HepG2 (cell line): ENCODE measurements around the gene PKMYT1. TPM values are rescaled to one million over a fixed set of nuclear protein-coding genes. Genes with fewer than 3 reads are reported as not detected.

Source experiments
- AHR ChIP-seq: IDR thresholded peaks from 2 replicates; pipeline ENCODE4 v1.6.1; 2018; ENCODE audit warnings: missing genetic modification reagents, missing compliant biosample characterization
- ASH2L ChIP-seq: fragments of 300-600, 200-600 bp; sonication (generic); IDR thresholded peaks from 2 replicates; pipeline ENCODE4 v1.7.0; 2017; ENCODE audit warnings: low read depth, mild to moderate bottlenecking, moderate library complexity, mixed read lengths, low read length; ENCODE audit not compliant: insufficient read length
- DPF2 ChIP-seq: sonication (generic); formaldehyde crosslinking; IDR thresholded peaks from 2 replicates; pipeline ENCODE4 v1.4.0; 2020; ENCODE audit warnings: mild to moderate bottlenecking, low read depth, missing genetic modification reagents, borderline replicate concordance
- IRF1 ChIP-seq: sonication (generic); formaldehyde crosslinking; IDR thresholded peaks from 2 replicates; pipeline ENCODE4 v1.4.0; 2020; ENCODE audit warnings: low read depth, mild to moderate bottlenecking, missing genetic modification reagents
- IRF9 ChIP-seq: sonication (generic); formaldehyde crosslinking; IDR thresholded peaks from 2 replicates; pipeline ENCODE4 v1.8.0; 2022; ENCODE audit warnings: missing genetic modification reagents, mild to moderate bottlenecking, borderline replicate concordance
- JDP2 ChIP-seq: sonication (generic); formaldehyde crosslinking; IDR thresholded peaks from 2 replicates; pipeline ENCODE4 v1.8.1; 2022; ENCODE audit warnings: missing genetic modification reagents, borderline replicate concordance
- MTA1 ChIP-seq: sonication (generic); formaldehyde crosslinking; IDR thresholded peaks from 2 replicates; pipeline ENCODE4 v1.4.0; 2020; ENCODE audit warnings: missing genetic modification reagents, mild to moderate bottlenecking, borderline replicate concordance
- NONO ChIP-seq, 2 experiments: fragments of 450-650 bp in 1 of 2; sonication (generic) in 1 of 2; formaldehyde crosslinking in 1 of 2; IDR thresholded peaks in 1 of 2; conservative IDR thresholded peaks in 1 of 2; 2 replicates each; pipeline versions ENCODE4 v1.6.1 to v1.8.0; 2017 to 2022; ENCODE audit warnings: mild to moderate bottlenecking in 1 of 2, missing genetic modification reagents in 1 of 2, moderate library complexity in 1 of 2
- SATB2 ChIP-seq: sonication (generic); formaldehyde crosslinking; IDR thresholded peaks from 2 replicates; pipeline ENCODE4 v1.5.0; 2020; ENCODE audit warnings: missing genetic modification reagents
- SMYD3 ChIP-seq: sonication (generic); formaldehyde crosslinking; IDR thresholded peaks from 2 replicates; pipeline ENCODE4 v1.8.1; 2023; ENCODE audit warnings: mild to moderate bottlenecking, missing genetic modification reagents
- SNAPC2 ChIP-seq: sonication (generic); formaldehyde crosslinking; IDR thresholded peaks from 2 replicates; pipeline ENCODE4 v1.8.1; 2022; ENCODE audit warnings: mild to moderate bottlenecking, missing genetic modification reagents
- SP140L ChIP-seq: sonication (generic); formaldehyde crosslinking; IDR thresholded peaks from 2 replicates; pipeline ENCODE4 v1.4.0; 2020; ENCODE audit warnings: missing genetic modification reagents, borderline replicate concordance
- THAP7 ChIP-seq: sonication (generic); formaldehyde crosslinking; IDR thresholded peaks from 2 replicates; pipeline ENCODE4 v1.8.1; 2023; ENCODE audit warnings: mild to moderate bottlenecking, missing genetic modification reagents
- THAP8 ChIP-seq: sonication (generic); formaldehyde crosslinking; IDR thresholded peaks from 2 replicates; pipeline ENCODE4 v1.5.1; 2020; ENCODE audit warnings: missing genetic modification reagents, mild to moderate bottlenecking, borderline replicate concordance
- TRIM24 ChIP-seq: sonication (generic); formaldehyde crosslinking; IDR thresholded peaks from 2 replicates; pipeline ENCODE4 v1.8.0; 2022; ENCODE audit warnings: mild to moderate bottlenecking, missing genetic modification reagents
- ZC3H13 ChIP-seq: sonication (generic); formaldehyde crosslinking; IDR thresholded peaks from 2 replicates; pipeline ENCODE4 v1.8.1; 2023; ENCODE audit warnings: mild to moderate bottlenecking, missing genetic modification reagents, moderate library complexity
- ZFP82 ChIP-seq: sonication (generic); formaldehyde crosslinking; IDR thresholded peaks from 2 replicates; pipeline ENCODE4 v1.5.1; 2020; ENCODE audit warnings: mild to moderate bottlenecking, missing genetic modification reagents, borderline replicate concordance
- ZNF207 ChIP-seq: fragments of 450-650 bp; IDR thresholded peaks from 2 replicates; pipeline ENCODE4 v1.6.1; 2016; ENCODE audit warnings: antibody characterized with exemption, borderline replicate concordance
- ZNF3 ChIP-seq: IDR thresholded peaks from 2 replicates; pipeline ENCODE4 v1.7.0; 2017; ENCODE audit warnings: inconsistent platforms
- ZNF30 ChIP-seq: sonication (generic); formaldehyde crosslinking; IDR thresholded peaks from 2 replicates; pipeline ENCODE4 v1.5.0; 2020; ENCODE audit warnings: mild to moderate bottlenecking, missing genetic modification reagents
- ZNF501 ChIP-seq: sonication (generic); formaldehyde crosslinking; IDR thresholded peaks from 2 replicates; pipeline ENCODE4 v1.5.1; 2020; ENCODE audit warnings: mild to moderate bottlenecking, moderate library complexity, missing genetic modification reagents
- ZNF503 ChIP-seq: sonication (generic); formaldehyde crosslinking; IDR thresholded peaks from 2 replicates; pipeline ENCODE4 v1.4.0; 2020; ENCODE audit warnings: missing genetic modification reagents
- ZNF614 ChIP-seq: IDR thresholded peaks from 2 replicates; pipeline ENCODE4 v1.6.1; 2018; ENCODE audit warnings: missing biosample characterization, missing genetic modification reagents, inconsistent platforms, borderline replicate concordance
- ZNF775 ChIP-seq: sonication (generic); formaldehyde crosslinking; IDR thresholded peaks from 2 replicates; pipeline ENCODE4 v1.4.0; 2020; ENCODE audit warnings: missing genetic modification reagents, mild to moderate bottlenecking, moderate library complexity, borderline replicate concordance
- ZSCAN5A ChIP-seq: sonication (generic); formaldehyde crosslinking; IDR thresholded peaks from 2 replicates; pipeline ENCODE4 v1.8.0; 2022; ENCODE audit warnings: mild to moderate bottlenecking, missing genetic modification reagents, borderline replicate concordance
- polyA plus RNA-seq, 8 experiments: library from polyadenylated mRNA; depleted of rRNA in 3 of 8; stranded (reverse) in 7 of 8; unstranded in 1 of 8; fragments of >200 nt; fragmentation: Illumina TruSeq in 4 of 8; extraction: Trizol in 4 of 8; gene quantifications; 2 replicates each; pipeline versions ENCODE4 v1.2.1 to v1.2.3, GENCODE V29; 2011 to 2016; ENCODE audit warnings: low read depth in 4 of 8, missing spikeins in 1 of 8, mixed read lengths in 1 of 8; ENCODE audit not compliant: insufficient read depth in 1 of 8
- total RNA-seq, 5 experiments: library from RNA; depleted of rRNA; stranded (reverse); fragments of >200 nt; fragmentation: Illumina TruSeq; extraction: Trizol; gene quantifications; 2 replicates each; pipeline ENCODE4 v1.2.3, GENCODE V29; 2016; ENCODE audit warnings: low read depth in 1 of 5

PKMYT1 gene
- total and polyA plus RNA-seq, 2 of the 13 experiments (the other 11 are each of a cell fraction or from before 2014, with no cell fraction given): 7.0 to 27.8 TPM

GRCh38 chr16:3020247-3020603, 40.0 kb upstream of the PKMYT1 start, which contains the start of gene TNFRSF12A (continued):
- TF ChIP-seq ZNF614 (CRISPR knock-in tag) (peak; percentile 12; the same call in 1 of the 2 replicates), AHR (CRISPR knock-in tag) (no peak), THAP8 (CRISPR knock-in tag) (no peak), ZNF501 (CRISPR knock-in tag) (no peak), MTA1 (CRISPR knock-in tag) (no peak), ZC3H13 (CRISPR knock-in tag) (no peak), THAP7 (CRISPR knock-in tag) (no peak), NONO (IDR thresholded peaks at IDR 0.05) (no peak), NONO (CRISPR knock-in tag; conservative IDR thresholded peaks at IDR 0.05) (no peak), IRF1 (CRISPR knock-in tag) (no peak), TRIM24 (no peak), SMYD3 (CRISPR knock-in tag) (no peak), JDP2 (CRISPR knock-in tag) (no peak), ZNF775 (CRISPR knock-in tag) (no peak), SP140L (CRISPR knock-in tag) (no peak), ZNF30 (CRISPR knock-in tag) (peak; percentile 41; the same call in 1 of the 2 replicates), SNAPC2 (CRISPR knock-in tag) (no peak), ASH2L (no peak), SATB2 (CRISPR knock-in tag) (no peak; the same call in 1 of the 2 replicates), ZNF3 (CRISPR knock-in tag) (no peak), IRF9 (CRISPR knock-in tag) (no peak), ZSCAN5A (no peak), ZNF207 (no peak), ZFP82 (CRISPR knock-in tag) (no peak; the same call in 1 of the 2 replicates), DPF2 (no peak), ZNF503 (CRISPR knock-in tag) (no peak)
